ENCODE measurements around the gene PILRA. TPM values are rescaled to one million over a fixed set of nuclear protein-coding genes. Genes with fewer than 3 reads are reported as not detected.

The PILRA gene
- total RNA-seq, 4 donors from 2014 or later: 1.3 to 8.5 (median 4.2) TPM

DNA sequence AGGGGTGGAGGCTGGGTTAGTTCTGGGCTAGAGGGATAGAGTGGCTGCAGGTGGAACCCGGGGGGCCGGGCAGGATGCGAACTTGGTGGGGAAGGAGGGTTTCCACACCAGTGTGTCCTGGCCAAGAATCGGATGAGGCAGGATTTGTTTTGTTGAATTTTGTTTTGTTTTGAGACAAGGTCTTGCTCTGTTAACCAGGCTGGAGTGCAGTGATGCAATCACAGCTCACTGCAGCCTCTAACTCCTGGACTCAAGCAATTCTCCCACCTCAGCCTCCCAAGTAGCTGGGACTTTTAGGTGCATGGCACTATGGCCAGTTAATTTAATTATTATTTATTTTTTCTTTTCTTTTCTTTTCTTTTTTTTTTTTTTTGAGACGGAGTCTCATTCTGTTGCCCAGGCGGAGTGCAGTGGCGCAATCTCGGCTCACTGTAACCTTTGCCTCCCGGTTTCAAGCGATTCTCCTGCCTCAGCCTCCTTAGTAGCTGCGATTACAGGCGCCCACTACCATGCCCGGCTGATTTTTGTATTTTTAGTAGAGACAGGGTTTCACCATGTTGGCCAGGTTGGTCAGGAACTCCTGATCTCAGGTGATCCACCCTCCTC is 76.0 kb downstream of the PILRA start:
- H3K27me3 ChIP-seq: no peaks in the 10 kb centered on the region
- WGBS: 86% methylated on average over 13 of the region's 13 CpGs
- no peak for TF ChIP-seq POLR2A (IDR thresholded peaks at IDR 0.05)
- TF ChIP-seq CTCF (IDR thresholded peaks at IDR 0.05): no peak
- no peak for TF ChIP-seq EP300 (IDR thresholded peaks at IDR 0.05)
- no peak for TF ChIP-seq POLR2AphosphoS5 (IDR thresholded peaks at IDR 0.05)

More for the DNA sequence above, 76.0 kb downstream of the PILRA start:
- Histone ChIP-seq H3K36me3 (no peaks in the 10 kb centered on the region), H3K4me1 (peaks cover 11% of the 10 kb centered on the region), H3K27ac (no peak overlapping the region), H3K9me3 (no peaks in the 10 kb centered on the region), H3K4me3 (no peak overlapping the region)
- no peak for DNase-seq (ENCODE audit: low spot score in 2 of 2)

Other genes with a start within 250 kb of the PILRA start
- 1 to 10 TPM; 2.6 to 6.2 (median 3.6) TPM for gene MBLAC1, start 246.5 kb upstream of the PILRA start, total RNA-seq
- gene LAMTOR4, start 224.6 kb upstream of the PILRA start, total RNA-seq: 100 to 1,000 TPM; 346 to 682 (median 537) TPM
- gene TRAPPC14, start 214.8 kb upstream of the PILRA start, total RNA-seq: 10 to 100 TPM; 19.7 to 69.0 (median 35.8) TPM
- gene GAL3ST4, start 204.9 kb upstream of the PILRA start, total RNA-seq: 10 to 100 TPM; 30.0 to 36.9 (median 33.0) TPM
- gene GPC2, start 196.1 kb upstream of the PILRA start, total RNA-seq: 10 to 100 TPM in 2 of 4 donors, 1 to 10 TPM in 2; 7.3 to 45.4 (median 14.8) TPM
- gene STAG3, start 195.6 kb upstream of the PILRA start, total RNA-seq: 1 to 10 TPM in 2 of 4 donors, under 1 TPM in 1, not detected in 1; 0.68 to 2.0 (median 1.9) TPM
- gene PVRIG, start 153.5 kb upstream of the PILRA start, total RNA-seq: not detected
- gene SPDYE3, start 65.8 kb upstream of the PILRA start, total RNA-seq: not detected
- gene PILRB, start 15.4 kb upstream of the PILRA start, total RNA-seq: 100 to 1,000 TPM in 1 of 4 donors, 10 to 100 TPM in 3; 40.8 to 125 (median 63.1) TPM
- 1 to 10 TPM; 2.2 to 9.4 (median 4.8) TPM for gene ZCWPW1, start 55.2 kb downstream of the PILRA start, total RNA-seq
- 10 to 100 TPM; 38.5 to 50.4 (median 39.6) TPM for gene MEPCE, start 56.3 kb downstream of the PILRA start, total RNA-seq
- gene PPP1R35, start 63.0 kb downstream of the PILRA start, total RNA-seq: 10 to 100 TPM; 18.2 to 35.6 (median 27.0) TPM
- gene SPACDR, start 90.8 kb downstream of the PILRA start, total RNA-seq: under 1 TPM in 1 of 4 donors, not detected in 3; 0.53 TPM
- 10 to 100 TPM; 52.7 to 67.2 (median 57.3) TPM for gene TSC22D4, start 105.7 kb downstream of the PILRA start, total RNA-seq
- gene NYAP1, start 110.4 kb downstream of the PILRA start, total RNA-seq: 1 to 10 TPM in 1 of 4 donors, under 1 TPM in 3; 0.51 to 1.1 (median 0.67) TPM
- 10 to 100 TPM; 46.6 to 63.4 (median 52.9) TPM for gene AGFG2, start 165.7 kb downstream of the PILRA start, total RNA-seq
- 1 to 10 TPM in 2 of 4 donors, not detected in 2; 2.7 to 3.8 TPM for gene SAP25, start 200.4 kb downstream of the PILRA start, total RNA-seq
- 100 to 1,000 TPM in 1 of 4 donors, 10 to 100 TPM in 3; 37.6 to 101 (median 56.2) TPM for gene LRCH4, start 212.6 kb downstream of the PILRA start, total RNA-seq
- 1 to 10 TPM in 1 of 4 donors, under 1 TPM in 3; 0.47 to 2.4 (median 0.57) TPM for gene FBXO24, start 212.8 kb downstream of the PILRA start, total RNA-seq
- 10 to 100 TPM; 14.1 to 18.3 (median 15.6) TPM for gene PCOLCE, start 228.9 kb downstream of the PILRA start, total RNA-seq
- 10 to 100 TPM; 18.0 to 35.5 (median 28.5) TPM for gene MOSPD3, start 239.1 kb downstream of the PILRA start, total RNA-seq

Data from suprapubic skin (tissue), 4 donors.